Stimulated activated naive CD8-positive, alpha-beta T cell treated with anti-CD3 and anti-CD28 coated beads, Interleukin-15, Interleukin-2, amounts not matched to agents 100 U/mL and 50 U/mL, for 24 hours (primary cell): ENCODE data around the gene C12orf42.

Source experiments
- ATAC-seq: fragments of 150-1000 bp; cut with Tn5 transposase; one replicate; pipeline ENCODE4 v1.10.0; 2021
- DNase-seq: peaks from one replicate; pipeline ENCODE4 v3.0.0; 2021

The C12orf42 gene

DNA sequence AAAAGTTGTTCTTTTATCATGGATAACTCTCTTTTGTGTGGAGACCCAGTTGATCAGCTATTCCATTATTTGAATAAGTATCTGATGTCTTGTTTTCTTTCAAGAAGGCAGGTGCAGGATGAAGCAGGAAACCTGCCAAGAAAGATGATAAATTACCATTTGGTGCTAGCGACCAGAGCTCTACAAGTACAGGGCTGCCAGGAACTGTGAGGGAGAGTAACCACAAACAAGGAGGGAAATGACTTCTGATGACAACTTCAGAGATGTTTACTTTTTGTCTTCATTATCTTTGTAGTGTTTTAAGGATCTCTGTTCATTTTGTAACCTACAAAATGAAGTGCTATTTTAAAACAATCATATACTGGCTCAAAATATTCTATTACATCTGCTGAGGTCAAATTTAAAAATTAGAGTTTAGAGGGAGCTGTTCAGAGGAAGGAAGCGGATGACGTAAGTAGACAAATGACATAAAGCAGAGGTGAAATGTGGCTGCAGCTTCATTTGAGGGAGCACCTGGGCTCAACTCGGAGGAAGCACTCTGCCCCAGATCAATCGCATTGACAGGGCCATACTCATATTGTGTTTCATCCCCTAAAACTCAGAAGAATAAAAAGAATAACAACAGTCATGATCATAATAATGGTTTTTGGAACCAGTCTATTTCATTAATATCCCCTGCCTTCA is 226.8 kb downstream of the C12orf42 start:
- no peak for DNase-seq
- ATAC-seq = no peak

DNA sequence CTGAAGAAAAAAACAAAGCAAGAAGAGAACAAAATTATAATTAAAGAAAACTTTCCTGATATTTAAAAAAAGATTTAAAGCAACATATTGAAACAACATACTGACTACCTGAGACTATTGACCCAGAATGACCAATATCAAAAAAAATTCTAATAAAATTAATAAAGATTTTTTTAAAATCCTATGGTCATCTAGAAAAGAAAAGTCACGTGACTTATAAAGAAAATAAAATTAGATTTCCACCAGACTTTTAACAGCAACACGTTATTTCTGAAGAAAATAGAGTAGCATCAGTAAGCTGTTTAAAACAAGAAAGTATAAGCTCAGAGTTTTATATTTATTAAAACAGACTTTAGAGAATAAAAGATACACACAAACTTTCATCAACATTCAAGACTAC is 238.0 kb downstream of the C12orf42 start:
- no peak for DNase-seq
- ATAC-seq = no peak
